Heart left ventricle (tissue), 16 donors: ENCODE data around the gene ENPP6. TPM values are rescaled to one million over a fixed set of nuclear protein-coding genes. Genes with fewer than 3 reads are reported as not detected.

Experiments used
- ATAC-seq, 4 donors: fragments of 200-7000 bp; cut with Tn5 transposase; one replicate each; pipeline ENCODE4 v1.9.1; 2020 to 2022; ENCODE audit warnings: moderate library complexity in 4 of 4, mild to moderate bottlenecking in 3 of 4, moderate number of reproducible peaks in 1 of 4
- DNase-seq, 5 donors: peaks; one replicate each; pipeline ENCODE4 v3.0.0-alpha.2; 2020
- H3K27ac ChIP-seq, 12 donors: fragments of 200-600 bp; sonication (generic) in 4 of 12; one replicate each; pipeline versions ENCODE4 v1.5.0 to v1.8.0; 2016 to 2022; ENCODE audit warnings: mild to moderate bottlenecking in 2 of 12
- H3K27me3 ChIP-seq, 9 donors: fragments of 200-600 bp; sonication (generic) in 2 of 9; one replicate each; pipeline versions ENCODE4 v1.5.1 to v1.8.0; 2016 to 2022; ENCODE audit warnings: mild to moderate bottlenecking in 3 of 9
- H3K36me3 ChIP-seq, 9 donors: fragments of 200-600 bp; sonication (generic) in 2 of 9; one replicate each; pipeline versions ENCODE4 v1.5.0 to v1.8.0; 2018 to 2022; ENCODE audit warnings: mild to moderate bottlenecking in 2 of 9
- H3K4me1 ChIP-seq, 12 donors: fragments of 200-600 bp; sonication (generic) in 4 of 12; one replicate each; pipeline versions ENCODE4 v1.5.0 to v1.8.0; 2016 to 2022; ENCODE audit warnings: mild to moderate bottlenecking in 3 of 12
- H3K4me3 ChIP-seq, 12 donors: fragments of 200-600 bp; sonication (generic) in 4 of 12; one replicate each; pipeline versions ENCODE4 v1.5.0 to v1.8.0; 2017 to 2022; ENCODE audit warnings: mild to moderate bottlenecking in 9 of 12, moderate library complexity in 4 of 12
- H3K9me3 ChIP-seq, 12 donors: fragments of 200-600 bp; sonication (generic) in 4 of 12; one replicate each; pipeline versions ENCODE4 v1.5.0 to v1.8.0; 2016 to 2022; ENCODE audit warnings: mild to moderate bottlenecking in 1 of 12
- CTCF ChIP-seq, 12 donors: fragments of 200-600 bp; sonication (generic) in 4 of 12; IDR thresholded peaks; one replicate each; pipeline versions ENCODE4 v1.5.0 to v1.8.0; 2018 to 2022; ENCODE audit warnings: antibody characterized with exemption in 12 of 12, mild to moderate bottlenecking in 5 of 12
- POLR2A ChIP-seq, 2 donors: fragments of 450-650 bp; IDR thresholded peaks; one replicate each; pipeline ENCODE4 v1.6.1; 2017; ENCODE audit warnings: antibody characterized with exemption in 2 of 2, mild to moderate bottlenecking in 2 of 2, moderate library complexity in 2 of 2
- WGBS, 4 donors: extraction: QIAGEN DNeasy Blood & Tissue Kit in 2 of 4; methylation state at CpG; one replicate each; pipeline versions ENCODE4 v1.1.5 to v1.1.7; 2013 to 2018; 5-methylcytosine and 5-hydroxymethylcytosine counted together
- intact Hi-C, 10 donors: fragments of 100-400 bp; cut with DNase I; formaldehyde crosslinking; loops; one replicate each; pipeline versions ENCODE4 v1.11.1 to v1.14.2; 2022
- polyA plus RNA-seq, 2 donors: library from polyadenylated mRNA; stranded (reverse); fragments of 200-250 nt; gene quantifications; one replicate each; pipeline ENCODE4 v1.2.3, GENCODE V29; 2013
- total RNA-seq, 9 donors: library from RNA; depleted of rRNA in 2 of 9; stranded (reverse); fragments of >200 nt in 2 of 9; fragmentation: NEBNext Ultra II Directional in 3 of 9; extraction: Animal tissue kit (Norgen Biotek cat#: 25700) in 3 of 9; gene quantifications; one replicate each; pipeline versions ENCODE4 v1.1.0 to v1.2.4, GENCODE V29; 2016 to 2023
- donor health status: ischemic (EF 13 %, LVEDD 7.1; RV severe dilation, severe dysfunction).
- donor health status: healthy with polysubstance abuse.
- donor health status: DM: no; HTN: yes; CAD: no.
- donor health status: DM: no; HTN: no; CAD: no.
- donor health status: ischemic (EF 25% LVEDD 6.9; RV normal size, moderate dysfunction).
- donor health status: ischemic (EF 25% LVEDD 5.7; RV mildly dilated, moderate dysfunction).
- donor health status: healthy.
- donor health status: DM: yes; HTN: yes; CAD: no.
- donor health status: ischemic (EF 35%, LVEDD 5.7; RV mildly dilated, moderate dysfunction).
- donor health status: nonischemic (EF 11% LVEDD 7.7; RV severe dilation, severe dysfunction).
- donor health status: DM: yes; HTN: yes; CAD: no.
- donor health status: PGD.
- donor health status: ischemic (EF 29% LVEDD 5.4; RV normal size, mild dysfunction).
- donor health status: nonischemic (EF 23%, LVEDD 6.1; RV moderate dilation, normal function).

Gene ENPP6
- total and polyA plus RNA-seq, 11 donors, result 0.03 to 0.35 (median 0.19) TPM; not detected in 2

GRCh38 chr4:184237612-184238011 lies 19.9 kb upstream of the ENPP6 start:
- Histone ChIP-seq H3K4me3 (no peak overlapping the region), H3K27ac (no peak overlapping the region), H3K27me3 (no peaks in the 10 kb centered on the region), H3K36me3 (no peaks in the 10 kb centered on the region), H3K9me3 (no peaks in the 10 kb centered on the region), H3K4me1 (no peaks in the 10 kb centered on the region)
- intact Hi-C loops, result no loop called here
- TF ChIP-seq POLR2A (IDR thresholded peaks at IDR 0.05), result no peak
- TF ChIP-seq CTCF (IDR thresholded peaks at IDR 0.05), result no peak
- WGBS, 4 donors, result 65 to 69% (median 66%) methylated on average over 2 of the region's 2 CpGs
- DNase-seq, result no peak
- ATAC-seq, result no peak

- intact Hi-C loops, result no loop called here
- Histone ChIP-seq H3K4me3 (no peak overlapping the region), H3K36me3 (no peaks in the 10 kb centered on the region), H3K27me3 (no peaks in the 10 kb centered on the region), H3K9me3 (no peaks in the 10 kb centered on the region), H3K27ac (no peak overlapping the region), H3K4me1 (peaks cover 0 to 7% (median 0%) of the 10 kb centered on the region in 12 donors)
- DNase-seq, result no peak
- no peak for ATAC-seq
- TF ChIP-seq CTCF (IDR thresholded peaks at IDR 0.05) (no peak), POLR2A (IDR thresholded peaks at IDR 0.05) (no peak)
- WGBS, 4 donors, result 83 to 95% (median 89%) methylated on average over 3 of the region's 3 CpGs
These were observed 17.9 kb upstream of the ENPP6 start for GRCh38 chr4:184235526-184235925.

GRCh38 chr4:184234155-184234554 lies 16.5 kb upstream of the ENPP6 start:
- H3K27ac ChIP-seq, result no peak overlapping the region
- H3K4me3 ChIP-seq, result no peak overlapping the region
- no peaks in the 10 kb centered on the region for H3K36me3 ChIP-seq
- intact Hi-C loops, result no loop called here
- 84 to 90% (median 88%) methylated on average over 4 of the region's 4 CpGs for WGBS, 4 donors
- ATAC-seq, result no peak
- no peaks in the 10 kb centered on the region for H3K27me3 ChIP-seq
- peaks cover 0 to 7% (median 0%) of the 10 kb centered on the region in 12 donors for H3K4me1 ChIP-seq
- no peak for DNase-seq
- TF ChIP-seq POLR2A (IDR thresholded peaks at IDR 0.05) (no peak), CTCF (IDR thresholded peaks at IDR 0.05) (no peak)
- H3K9me3 ChIP-seq, result no peaks in the 10 kb centered on the region

GRCh38 chr4:184232975-184233374 lies 15.3 kb upstream of the ENPP6 start:
- Histone ChIP-seq H3K27me3 (no peaks in the 10 kb centered on the region), H3K4me3 (no peak overlapping the region), H3K4me1 (peaks cover 0 to 7% (median 0%) of the 10 kb centered on the region in 12 donors), H3K36me3 (no peaks in the 10 kb centered on the region), H3K9me3 (no peaks in the 10 kb centered on the region), H3K27ac (no peak overlapping the region)
- ATAC-seq (no peak), DNase-seq (no peak)
- WGBS, 4 donors, result 74 to 80% (median 78%) methylated on average over 4 of the region's 4 CpGs
- TF ChIP-seq POLR2A (IDR thresholded peaks at IDR 0.05) (no peak), CTCF (IDR thresholded peaks at IDR 0.05) (no peak)
- intact Hi-C loops, result no loop called here
